HCT116 (cell line): Measurements from ENCODE around the gene ZBTB7C. TPM values are rescaled to one million over a fixed set of nuclear protein-coding genes. Genes with fewer than 3 reads are reported as not detected.

Experiments used
- ATAC-seq: fragments of 200-7000 bp; cut with Tn5 transposase; 2 replicates; pipeline ENCODE4 v1.9.1; 2020; ENCODE audit warnings: mild to moderate bottlenecking, moderate library complexity
- BruUV-seq: library from RNA; stranded (reverse); fragments of 400-500 nt; replicated peaks from 2 replicates; lab custom pipeline; 2021; lab: Mats Ljungman, UMichigan
- CTCF ChIA-PET: fragments of 300-600 bp; sonication (Branson Sonifier 250); formaldehyde crosslinking; loops from one replicate; lab custom pipeline; 2021; ENCODE audit warnings: antibody characterized with exemption; lab: Charles Lee
- POLR2A ChIA-PET: fragments of 300-600, 350-600 bp; sonication (Branson Sonifier 250); formaldehyde crosslinking; loops from one replicate; lab custom pipeline; 2021; ENCODE audit warnings: antibody characterized with exemption; lab: Charles Lee
- RAD21 ChIA-PET, 2 experiments: fragments of 300-600 bp; sonication (Branson Sonifier 250); formaldehyde crosslinking; loops; one replicate each; lab custom pipeline; 2023; ENCODE audit warnings: low total read pairs in 2 of 2; ENCODE audit not compliant: uncharacterized antibody in 2 of 2, unreplicated experiment in 2 of 2, low non-redundant PET in 1 of 2; lab: Charles Lee
- DNase-seq: peaks from one replicate; pipeline ENCODE4 v3.0.0-alpha.2; 2010; ENCODE audit warnings: low read depth, low spot score
- H2AFZ ChIP-seq: fragments of 200-600 bp; shearing (Covaris generic), sonication (generic); 2 replicates; pipeline ENCODE4 v1.6.1; 2017; ENCODE audit warnings: low read depth, mixed run types, mixed read lengths, antibody characterized with exemption, low read length; ENCODE audit not compliant: poor library complexity, severe bottlenecking
- H3K27ac ChIP-seq: 2 replicates; pipeline ENCODE4 v1.5.1; 2012; ENCODE audit warnings: low read depth, low read length
- H3K27me3 ChIP-seq: fragments of 200-600 bp; sonication (generic); 2 replicates; pipeline ENCODE4 v1.6.1; 2016; ENCODE audit warnings: mixed run types, low read length, mixed read lengths; ENCODE audit not compliant: insufficient read depth
- H3K36me3 ChIP-seq, 2 experiments: fragments of 200-500 bp in 1 of 2; fragments of 200-600 bp in 1 of 2; sonication (Bioruptor generic) in 1 of 2; sonication (generic) in 1 of 2; 2 replicates each; pipeline versions ENCODE4 v1.5.1 to v1.6.1; 2014 to 2016; ENCODE audit warnings: low read length in 2 of 2, inconsistent platforms in 1 of 2, mixed read lengths in 1 of 2, mixed run types in 1 of 2; ENCODE audit not compliant: insufficient read depth in 2 of 2, control insufficient read depth in 1 of 2
- H3K4me1 ChIP-seq, 2 experiments: fragments of 200-600 bp in 1 of 2; sonication (generic) in 1 of 2; 2 replicates each; pipeline versions ENCODE4 v1.5.1 to v1.6.1; 2012 to 2017; ENCODE audit warnings: low read length in 2 of 2, inconsistent platforms in 1 of 2, mild to moderate bottlenecking in 1 of 2, mixed read lengths in 1 of 2, mixed run types in 1 of 2, moderate library complexity in 1 of 2; ENCODE audit not compliant: insufficient read depth in 2 of 2, control insufficient read depth in 1 of 2
- H3K4me2 ChIP-seq: fragments of 200-600 bp; sonication (generic); 2 replicates; pipeline ENCODE4 v1.6.1; 2017; ENCODE audit warnings: mixed run types, low read length, mixed read lengths
- H3K4me3 ChIP-seq, 2 experiments: fragments of 200-600 bp in 1 of 2; sonication (generic) in 1 of 2; replicated peaks in 1 of 2; 2 replicates each; pipeline ENCODE4 v1.5.1; 2011 to 2016; ENCODE audit warnings: low read length in 2 of 2, control low read depth in 1 of 2, low read depth in 1 of 2, mild to moderate bottlenecking in 1 of 2, mixed read lengths in 1 of 2, mixed run types in 1 of 2
- H3K79me2 ChIP-seq: fragments of 200-600 bp; sonication (generic); 2 replicates; pipeline ENCODE4 v1.6.1; 2017; ENCODE audit warnings: mild to moderate bottlenecking, mixed run types, low read length, moderate library complexity, mixed read lengths; ENCODE audit not compliant: insufficient read depth
- H3K9ac ChIP-seq: fragments of 200-600 bp; sonication (generic); 2 replicates; pipeline ENCODE4 v1.6.1; 2016; ENCODE audit warnings: low read length, mixed read lengths
- H3K9me2 ChIP-seq: fragments of 200-600 bp; sonication (generic), shearing (Covaris generic); 2 replicates; pipeline ENCODE4 v1.6.1; 2017; ENCODE audit warnings: mixed run types, mild to moderate bottlenecking, moderate library complexity; ENCODE audit not compliant: insufficient read depth
- H3K9me3 ChIP-seq, 2 experiments: fragments of 200-500 bp in 1 of 2; fragments of 200-600 bp in 1 of 2; sonication (Bioruptor generic) in 1 of 2; sonication (generic) in 1 of 2; 2 replicates each; pipeline ENCODE4 v1.6.1; 2014 to 2017; ENCODE audit warnings: low read length in 2 of 2, mixed read lengths in 2 of 2, inconsistent platforms in 1 of 2, low read depth in 1 of 2, mild to moderate bottlenecking in 1 of 2, mixed run types in 1 of 2, moderate library complexity in 1 of 2; ENCODE audit not compliant: control insufficient read depth in 1 of 2, insufficient read depth in 1 of 2
- H4K20me1 ChIP-seq: fragments of 200-600 bp; sonication (generic), shearing (Covaris generic); 2 replicates; pipeline ENCODE4 v1.6.1; 2017; ENCODE audit warnings: mixed run types, mild to moderate bottlenecking, moderate library complexity; ENCODE audit not compliant: insufficient read depth
- CBX3 ChIP-seq: IDR thresholded peaks from 2 replicates; pipeline ENCODE4 v1.6.1; 2012; ENCODE audit warnings: low read depth
- CEBPB ChIP-seq: IDR thresholded peaks from 2 replicates; pipeline ENCODE4 v1.6.1; 2012; ENCODE audit warnings: low read depth
- ELF1 ChIP-seq: IDR thresholded peaks from 2 replicates; pipeline ENCODE4 v1.6.1; 2012; ENCODE audit warnings: low read depth, borderline replicate concordance
- EZH2 ChIP-seq: fragments of 200-600 bp; sonication (generic); IDR thresholded peaks from 2 replicates; pipeline ENCODE4 v1.6.1; 2017; ENCODE audit warnings: antibody characterized with exemption, mixed run types
- EZH2phosphoT487 ChIP-seq: fragments of 200-600 bp; IDR thresholded peaks from 2 replicates; pipeline ENCODE4 v1.6.1; 2018; ENCODE audit warnings: antibody characterized with exemption, borderline replicate concordance
- POLR2A ChIP-seq: IDR thresholded peaks from 2 replicates; pipeline ENCODE4 v1.7.0; 2011; ENCODE audit warnings: borderline replicate concordance; ENCODE audit not compliant: insufficient read depth, insufficient read length; ENCODE audit errors: extremely low read depth
- POLR2AphosphoS5 ChIP-seq: IDR thresholded peaks from 2 replicates; pipeline ENCODE4 v1.6.1; 2011; ENCODE audit warnings: mild to moderate bottlenecking, low read depth, low read length, moderate library complexity
- REST ChIP-seq: IDR thresholded peaks from 2 replicates; pipeline ENCODE4 v1.6.1; 2012; ENCODE audit warnings: low read depth
- ZBTB33 ChIP-seq: IDR thresholded peaks from 2 replicates; pipeline ENCODE4 v1.6.1; 2011; ENCODE audit warnings: mild to moderate bottlenecking, low read length, moderate library complexity; ENCODE audit not compliant: insufficient replicate concordance; ENCODE audit errors: extremely low read depth
- ZFX ChIP-seq: fragments of 450-650 bp; IDR thresholded peaks from 2 replicates; pipeline ENCODE4 v1.6.1; 2017
- ZNF274 ChIP-seq: fragments of 200-500 bp; sonication (Bioruptor generic); IDR thresholded peaks from 2 replicates; pipeline ENCODE4 v1.6.1; 2014; ENCODE audit warnings: mild to moderate bottlenecking, low read depth, low read length, inconsistent platforms
- intact Hi-C: fragments of 100-400 bp; cut with micrococcal nuclease; formaldehyde crosslinking; loops from 2 replicates; pipeline ENCODE4 v1.10.0; 2022
- total RNA-seq: library from RNA; stranded (reverse); gene quantifications from one replicate; pipeline ENCODE4 v1.2.1, GENCODE V29; 2021; ENCODE audit not compliant: unreplicated experiment
- TF ChIP-seq, protein P1 (sequence below), 3 experiments: fragments of 200-600 bp in 1 of 3; sonication (generic) in 1 of 3; IDR thresholded peaks in 2 of 3; conservative IDR thresholded peaks in 1 of 3; 2 replicates each; pipeline ENCODE4 v1.5.1; 2012 to 2017; ENCODE audit warnings: low read depth in 2 of 3, low read length in 2 of 3, antibody characterized with exemption in 1 of 3, borderline replicate concordance in 1 of 3, control low read depth in 1 of 3, mild to moderate bottlenecking in 1 of 3, mixed read lengths in 1 of 3, mixed run types in 1 of 3, moderate library complexity in 1 of 3; ENCODE audit not compliant: insufficient read depth in 1 of 3

The ZBTB7C gene
- total RNA-seq, 1 experiment from 2014 or later: 0.37 TPM

DNA sequence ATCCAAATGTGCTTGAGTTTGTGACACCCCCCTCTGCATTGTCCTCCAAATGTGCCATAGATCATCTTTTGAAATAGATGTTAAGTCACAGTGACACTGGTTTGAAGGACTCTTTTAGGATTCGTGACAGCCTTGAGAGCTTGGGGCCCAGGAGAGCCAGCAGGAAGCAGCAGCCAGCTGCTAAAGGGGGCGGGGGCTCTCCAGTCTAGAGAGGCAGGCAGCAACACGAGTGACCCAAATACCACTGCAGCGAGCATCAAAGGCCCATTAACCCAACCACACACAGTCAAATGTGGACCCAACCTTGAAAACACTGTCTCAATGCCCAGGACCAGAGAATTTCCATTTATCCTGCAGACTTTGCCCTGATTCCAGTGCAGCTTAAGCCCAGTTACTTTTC, 75.6 kb downstream of the ZBTB7C start:
- H3K4me1 ChIP-seq: peaks cover 8 to 26% of the 10 kb centered on the region in 2 experiments
- TF ChIP-seq CEBPB: no peak
- TF ChIP-seq, protein P1, sequence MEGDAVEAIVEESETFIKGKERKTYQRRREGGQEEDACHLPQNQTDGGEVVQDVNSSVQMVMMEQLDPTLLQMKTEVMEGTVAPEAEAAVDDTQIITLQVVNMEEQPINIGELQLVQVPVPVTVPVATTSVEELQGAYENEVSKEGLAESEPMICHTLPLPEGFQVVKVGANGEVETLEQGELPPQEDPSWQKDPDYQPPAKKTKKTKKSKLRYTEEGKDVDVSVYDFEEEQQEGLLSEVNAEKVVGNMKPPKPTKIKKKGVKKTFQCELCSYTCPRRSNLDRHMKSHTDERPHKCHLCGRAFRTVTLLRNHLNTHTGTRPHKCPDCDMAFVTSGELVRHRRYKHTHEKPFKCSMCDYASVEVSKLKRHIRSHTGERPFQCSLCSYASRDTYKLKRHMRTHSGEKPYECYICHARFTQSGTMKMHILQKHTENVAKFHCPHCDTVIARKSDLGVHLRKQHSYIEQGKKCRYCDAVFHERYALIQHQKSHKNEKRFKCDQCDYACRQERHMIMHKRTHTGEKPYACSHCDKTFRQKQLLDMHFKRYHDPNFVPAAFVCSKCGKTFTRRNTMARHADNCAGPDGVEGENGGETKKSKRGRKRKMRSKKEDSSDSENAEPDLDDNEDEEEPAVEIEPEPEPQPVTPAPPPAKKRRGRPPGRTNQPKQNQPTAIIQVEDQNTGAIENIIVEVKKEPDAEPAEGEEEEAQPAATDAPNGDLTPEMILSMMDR (IDR thresholded peaks at IDR 0.05 in 2 of 3, conservative IDR thresholded peaks at IDR 0.05 in 1 of 3; ENCODE audit: borderline replicate concordance in 1 of 3, insufficient read depth in 1 of 3, low read depth in 2 of 3, low read length in 2 of 3): no peak
- no peak for TF ChIP-seq ZFX
- no peak for TF ChIP-seq REST
- no peak for TF ChIP-seq CBX3
- no peak for TF ChIP-seq EZH2phosphoT487
- no peak for TF ChIP-seq ZBTB33
- TF ChIP-seq POLR2A: no peak
- TF ChIP-seq ZNF274: no peak
- TF ChIP-seq EZH2: no peak
- no peak for TF ChIP-seq ELF1
- no peak for TF ChIP-seq POLR2AphosphoS5
- POLR2A ChIA-PET: no interaction called here
- no peak overlapping the region for H3K4me2 ChIP-seq
- no peak overlapping the region for H2AFZ ChIP-seq
- RAD21 ChIA-PET: no interaction called here
- no peak for DNase-seq
- no peaks in the 10 kb centered on the region for H4K20me1 ChIP-seq
- intact Hi-C loops: no loop called here
- CTCF ChIA-PET: interaction anchor here (1.8 kb wide), 1 partner anchor 16 kb away, joined by 4 read pairs; no protein-coding TSS in a partner anchor
- no peak overlapping the region for H3K4me3 ChIP-seq
- no peak overlapping the region for H3K9ac ChIP-seq
- H3K9me2 ChIP-seq: no peaks in the 10 kb centered on the region
- H3K9me3 ChIP-seq: no peaks in the 10 kb centered on the region
- no peaks in the 10 kb centered on the region for H3K79me2 ChIP-seq
- H3K27me3 ChIP-seq: no peaks in the 10 kb centered on the region
- no peak for ATAC-seq
- no TSS peak for BruUV-seq
- no peak overlapping the region for H3K27ac ChIP-seq
- H3K36me3 ChIP-seq: no peaks in the 10 kb centered on the region
